Upper lobe of left lung (tissue), 6 donors: ENCODE results near the gene MACC1. TPM values are rescaled to one million over a fixed set of nuclear protein-coding genes. Genes with fewer than 3 reads are reported as not detected.

Source experiments
- ATAC-seq, 2 donors: fragments of 200-7000 bp; cut with Tn5 transposase; one replicate each; pipeline ENCODE4 v1.9.1; 2022; ENCODE audit warnings: mild to moderate bottlenecking in 2 of 2, moderate library complexity in 2 of 2; ENCODE audit not compliant: low FRiP score in 2 of 2
- DNase-seq, 2 donors: peaks; one replicate each; pipeline ENCODE4 v3.0.0-alpha.2; 2019 to 2020
- H3K27ac ChIP-seq, 4 donors: fragments of 200-600 bp; sonication (generic); one replicate each; pipeline ENCODE4 v1.5.1; 2016 to 2019
- H3K27me3 ChIP-seq, 4 donors: fragments of 200-600 bp; sonication (generic); one replicate each; pipeline ENCODE4 v1.5.1; 2017 to 2019
- H3K36me3 ChIP-seq, 4 donors: fragments of 200-600 bp; sonication (generic); one replicate each; pipeline ENCODE4 v1.5.1; 2016 to 2019
- H3K4me1 ChIP-seq, 4 donors: fragments of 200-600 bp; sonication (generic); one replicate each; pipeline ENCODE4 v1.5.1; 2018 to 2019
- H3K4me3 ChIP-seq, 4 donors: fragments of 200-600 bp; sonication (generic); one replicate each; pipeline ENCODE4 v1.5.1; 2017 to 2019; ENCODE audit warnings: mild to moderate bottlenecking in 2 of 4, moderate library complexity in 1 of 4
- H3K9me3 ChIP-seq, 4 donors: fragments of 200-600 bp; sonication (generic); one replicate each; pipeline ENCODE4 v1.5.1; 2018 to 2019
- CTCF ChIP-seq, 6 experiments: fragments of 450-650 bp in 4 of 6; fragments of 200-600 bp in 2 of 6; sonication (generic) in 2 of 6; IDR thresholded peaks; one replicate each; pipeline ENCODE4 v1.5.1; 2016 to 2019; ENCODE audit warnings: antibody characterized with exemption in 6 of 6
- EP300 ChIP-seq, 4 donors: sonication (generic); formaldehyde crosslinking; IDR thresholded peaks; one replicate each; pipeline ENCODE4 v1.5.1; 2017; ENCODE audit warnings: antibody characterized with exemption in 4 of 4, control low read depth in 2 of 4
- POLR2A ChIP-seq, 4 donors: fragments of 450-650 bp; IDR thresholded peaks; one replicate each; pipeline ENCODE4 v1.5.1; 2016 to 2017; ENCODE audit warnings: antibody characterized with exemption in 4 of 4, mild to moderate bottlenecking in 2 of 4
- POLR2AphosphoS5 ChIP-seq, 2 donors: sonication (generic); formaldehyde crosslinking; IDR thresholded peaks; one replicate each; pipeline ENCODE4 v1.5.1; 2017; ENCODE audit warnings: antibody characterized with exemption in 2 of 2
- WGBS, 2 donors: methylation state at CpG; one replicate each; pipeline ENCODE4 v1.1.5; 2017 to 2018; 5-methylcytosine and 5-hydroxymethylcytosine counted together
- total RNA-seq, 6 donors: library from RNA; depleted of rRNA in 4 of 6; stranded (reverse); fragments of >200 nt in 4 of 6; gene quantifications; one replicate each; pipeline versions ENCODE4 v1.1.0 to v1.2.1, GENCODE V29; 2016 to 2021
- donor health status: DM: no; HTN: no; CAD: no; lungs with moderate emphysema.
- donor health status: DM: no; HTN: yes; CAD: no; lungs with severe emphysema.

Gene MACC1
- total RNA-seq, 6 donors from 2014 or later: 10.5 to 86.5 (median 24.3) TPM

- Histone ChIP-seq H3K4me3 (peak overlapping the region in 3 of 4 donors; percentile 24 to 40 (median 39)), H3K27me3 (no peaks in the 10 kb centered on the region), H3K9me3 (no peaks in the 10 kb centered on the region), H3K27ac (peak overlapping the region; percentile 50 to 80 (median 73)), H3K4me1 (peaks cover 0 to 15% (median 8%) of the 10 kb centered on the region in 4 donors), H3K36me3 (no peaks in the 10 kb centered on the region)
- TF ChIP-seq POLR2AphosphoS5 (IDR thresholded peaks at IDR 0.05): no peak
- DNase-seq (no peak), ATAC-seq (no peak)
- 55 to 56% methylated on average over 1 of the region's 1 CpG for WGBS, 2 donors
Observed at GRCh38 chr7:20216406-20217036, 663 bp downstream of the MACC1 start.

- TF ChIP-seq POLR2A (IDR thresholded peaks at IDR 0.05) (no peak), CTCF (IDR thresholded peaks at IDR 0.05) (no peak), EP300 (IDR thresholded peaks at IDR 0.05) (no peak), POLR2AphosphoS5 (IDR thresholded peaks at IDR 0.05) (no peak)
- peak in 1 of 2 donors; percentile 36 for DNase-seq
- peak overlapping the region in 1 of 4 donors; percentile 27 for H3K27ac ChIP-seq
- H3K27me3 ChIP-seq: no peaks in the 10 kb centered on the region
- peak overlapping the region in 1 of 4 donors; percentile 40 for H3K4me3 ChIP-seq
- H3K4me1 ChIP-seq: peaks cover 0 to 10% (median 6%) of the 10 kb centered on the region in 4 donors
- no peaks in the 10 kb centered on the region for H3K9me3 ChIP-seq
- peak in 1 of 2 donors; percentile 55 for ATAC-seq
- H3K36me3 ChIP-seq: no peaks in the 10 kb centered on the region
- WGBS, 2 donors: 45 to 55% methylated on average over 3 of the region's 3 CpGs
Observed at GRCh38 chr7:20214921-20215669, 2.1 kb downstream of the MACC1 start.

- DNase-seq: no peak
- Histone ChIP-seq H3K9me3 (peaks cover 0 to under 1% (median 0%) of the 10 kb centered on the region in 4 donors), H3K36me3 (no peaks in the 10 kb centered on the region), H3K27me3 (no peaks in the 10 kb centered on the region), H3K4me3 (no peak overlapping the region), H3K27ac (no peak overlapping the region), H3K4me1 (peaks cover 0 to 6% (median 2%) of the 10 kb centered on the region in 4 donors)
- WGBS, 2 donors: 93 to 98% methylated on average over 2 of the region's 2 CpGs
- TF ChIP-seq CTCF (IDR thresholded peaks at IDR 0.05): no peak
- TF ChIP-seq POLR2AphosphoS5 (IDR thresholded peaks at IDR 0.05): no peak
- no peak for TF ChIP-seq POLR2A (IDR thresholded peaks at IDR 0.05)
- TF ChIP-seq EP300 (IDR thresholded peaks at IDR 0.05): no peak
- no peak for ATAC-seq
Observed at GRCh38 chr7:20214132-20214531, 3.1 kb downstream of the MACC1 start.

GRCh38 chr7:20213378-20213777 is 3.8 kb downstream of the MACC1 start:
- H3K9me3 ChIP-seq: peaks cover 0 to 6% (median 1%) of the 10 kb centered on the region in 4 donors
- TF ChIP-seq POLR2AphosphoS5 (IDR thresholded peaks at IDR 0.05) (no peak), POLR2A (IDR thresholded peaks at IDR 0.05) (no peak), CTCF (IDR thresholded peaks at IDR 0.05) (no peak), EP300 (IDR thresholded peaks at IDR 0.05) (no peak)
- no peaks in the 10 kb centered on the region for H3K36me3 ChIP-seq
- no peak for ATAC-seq
- H3K27me3 ChIP-seq: no peaks in the 10 kb centered on the region
- peaks cover 0 to 3% (median under 1%) of the 10 kb centered on the region in 4 donors for H3K4me1 ChIP-seq
- WGBS, 2 donors: 92% methylated on average over 1 of the region's 1 CpG
- H3K4me3 ChIP-seq: no peak overlapping the region
- no peak overlapping the region for H3K27ac ChIP-seq
- no peak for DNase-seq

- no peak overlapping the region for H3K27ac ChIP-seq
- DNase-seq (no peak), ATAC-seq (no peak)
- TF ChIP-seq CTCF (IDR thresholded peaks at IDR 0.05): no peak
- no peak for TF ChIP-seq POLR2AphosphoS5 (IDR thresholded peaks at IDR 0.05)
- no peak for TF ChIP-seq POLR2A (IDR thresholded peaks at IDR 0.05)
- no peak for TF ChIP-seq EP300 (IDR thresholded peaks at IDR 0.05)
- peaks cover 0 to 6% (median 1%) of the 10 kb centered on the region in 4 donors for H3K9me3 ChIP-seq
- H3K4me3 ChIP-seq: no peak overlapping the region
- no peaks in the 10 kb centered on the region for H3K4me1 ChIP-seq
- no peaks in the 10 kb centered on the region for H3K27me3 ChIP-seq
- 62 to 68% methylated on average over 3 of the region's 3 CpGs for WGBS, 2 donors
- no peaks in the 10 kb centered on the region for H3K36me3 ChIP-seq
Observed at GRCh38 chr7:20211376-20211775, 5.8 kb downstream of the MACC1 start.
